Stimulated activated naive CD8-positive, alpha-beta T cell treated with anti-CD3 and anti-CD28 coated beads, Interleukin-15, amount 100 ng/mL, for 72 hours (primary cell): ENCODE results near the gene MYO5A.
"Not testable (repeated sequence)": the region's sequence is repeated elsewhere in the genome, so short reads cannot be mapped to it uniquely, and the experiment has no call there.

Experiments
- ATAC-seq: fragments of 150-1000 bp; cut with Tn5 transposase; 2 replicates; pipeline ENCODE4 v1.10.0; 2021; ENCODE audit warnings: mild to moderate bottlenecking, moderate library complexity
- DNase-seq, 2 donors: peaks; one replicate each; pipeline ENCODE4 v3.0.0; 2021 to 2022
- H3K27ac Mint-ChIP-seq, 2 donors: one replicate each; pipeline ENCODE4 v1.8.0; 2022; ENCODE audit warnings: mild to moderate bottlenecking in 2 of 2, mixed read lengths in 2 of 2, moderate library complexity in 2 of 2
- H3K27me3 Mint-ChIP-seq: one replicate; pipeline ENCODE4 v1.8.0; 2022; ENCODE audit warnings: mixed read lengths
- H3K4me1 Mint-ChIP-seq: one replicate; pipeline ENCODE4 v1.8.0; 2022; ENCODE audit warnings: mild to moderate bottlenecking, mixed read lengths
- H3K4me3 Mint-ChIP-seq, 2 donors: one replicate each; pipeline ENCODE4 v1.8.0; 2022; ENCODE audit warnings: mild to moderate bottlenecking in 2 of 2, mixed read lengths in 2 of 2, moderate library complexity in 1 of 2
- H3K9me3 Mint-ChIP-seq, 2 donors: one replicate each; pipeline ENCODE4 v1.8.0; 2022; ENCODE audit warnings: mixed read lengths in 2 of 2

Gene MYO5A

GRCh38 chr15:52464040-52464439 lies 64.6 kb downstream of the MYO5A start:
- Mint-ChIP-seq H3K27me3 (no peaks in the 10 kb centered on the region), H3K4me3 (no peak overlapping the region), H3K27ac (peak overlapping the region; percentile 39 to 90), H3K9me3 (no peaks in the 10 kb centered on the region), H3K4me1 (peaks cover 37% of the 10 kb centered on the region)
- DNase-seq, result no peak
- peak; percentile 1 for ATAC-seq

- ATAC-seq (no peak), DNase-seq (no peak)
- Mint-ChIP-seq H3K27ac (no peak overlapping the region), H3K9me3 (no peaks in the 10 kb centered on the region), H3K4me3 (no peak overlapping the region), H3K4me1 (peaks cover 37% of the 10 kb centered on the region), H3K27me3 (no peaks in the 10 kb centered on the region)
Measured at GRCh38 chr15:52463638-52464037, 65.0 kb downstream of the MYO5A start.

GRCh38 chr15:52462806-52463360 lies 65.8 kb downstream of the MYO5A start:
- ATAC-seq (no peak), DNase-seq (no peak)
- Mint-ChIP-seq H3K4me3 (no peak overlapping the region), H3K27ac (no peak overlapping the region), H3K9me3 (no peaks in the 10 kb centered on the region), H3K4me1 (peaks cover 37% of the 10 kb centered on the region), H3K27me3 (no peaks in the 10 kb centered on the region)

- not testable (repeated sequence) for H3K27ac Mint-ChIP-seq, DNase-seq, H3K27me3 Mint-ChIP-seq, ATAC-seq, H3K4me3 Mint-ChIP-seq
- Mint-ChIP-seq H3K9me3 (peaks cover 12% of the 10 kb centered on the region in 2 donors), H3K4me1 (peaks cover 14% of the 10 kb centered on the region)
Measured at GRCh38 chr15:52459701-52460100, 69.0 kb downstream of the MYO5A start.

GRCh38 chr15:52459265-52459664 lies 69.4 kb downstream of the MYO5A start:
- not testable (repeated sequence) for H3K27me3 Mint-ChIP-seq, H3K4me3 Mint-ChIP-seq, H3K27ac Mint-ChIP-seq, DNase-seq, H3K4me1 Mint-ChIP-seq, ATAC-seq
- peaks cover 16% of the 10 kb centered on the region in 2 donors for H3K9me3 Mint-ChIP-seq

- Mint-ChIP-seq H3K4me3 (no peak overlapping the region), H3K27me3 (no peaks in the 10 kb centered on the region), H3K4me1 (no peaks in the 10 kb centered on the region), H3K9me3 (no peaks in the 10 kb centered on the region), H3K27ac (no peak overlapping the region)
- DNase-seq (no peak), ATAC-seq (no peak)
Measured at GRCh38 chr15:52448011-52448890, 80.4 kb downstream of the MYO5A start.

GRCh38 chr15:52445954-52446353 lies 82.7 kb downstream of the MYO5A start:
- DNase-seq (no peak), ATAC-seq (no peak)
- no peak overlapping the region for H3K4me3 Mint-ChIP-seq
- H3K27ac Mint-ChIP-seq, result no peak overlapping the region
- no peaks in the 10 kb centered on the region for H3K27me3 Mint-ChIP-seq
- H3K9me3 Mint-ChIP-seq, result no peaks in the 10 kb centered on the region
- H3K4me1 Mint-ChIP-seq, result peaks cover 6% of the 10 kb centered on the region

GRCh38 chr15:52445553-52445952 lies 83.1 kb downstream of the MYO5A start:
- DNase-seq (no peak), ATAC-seq (no peak)
- Mint-ChIP-seq H3K27ac (no peak overlapping the region), H3K9me3 (no peaks in the 10 kb centered on the region), H3K4me1 (peaks cover 10% of the 10 kb centered on the region), H3K27me3 (no peaks in the 10 kb centered on the region), H3K4me3 (no peak overlapping the region)

- ATAC-seq, H3K27ac Mint-ChIP-seq, H3K4me3 Mint-ChIP-seq: not testable (repeated sequence)
Measured at GRCh38 chr15:52443205-52443604, 85.5 kb downstream of the MYO5A start.

GRCh38 chr15:52441841-52442240 lies 86.8 kb downstream of the MYO5A start:
- no peak for ATAC-seq
- Mint-ChIP-seq H3K9me3 (no peaks in the 10 kb centered on the region), H3K27ac (no peak overlapping the region), H3K4me1 (peaks cover 33% of the 10 kb centered on the region), H3K27me3 (no peaks in the 10 kb centered on the region), H3K4me3 (no peak overlapping the region)
- no peak for DNase-seq

More at GRCh38 chr15:52443205-52443604, 85.5 kb downstream of the MYO5A start:
- not testable (repeated sequence) for H3K27me3 Mint-ChIP-seq, H3K9me3 Mint-ChIP-seq, DNase-seq
- peaks cover 27% of the 10 kb centered on the region for H3K4me1 Mint-ChIP-seq

GRCh38 chr15:52440946-52441345 lies 87.7 kb downstream of the MYO5A start:
- H3K27me3 Mint-ChIP-seq, result no peaks in the 10 kb centered on the region
- H3K27ac Mint-ChIP-seq, result no peak overlapping the region
- DNase-seq (no peak), ATAC-seq (no peak)
- H3K9me3 Mint-ChIP-seq, result no peaks in the 10 kb centered on the region
- no peak overlapping the region for H3K4me3 Mint-ChIP-seq
- peaks cover 33% of the 10 kb centered on the region for H3K4me1 Mint-ChIP-seq

- H3K27ac Mint-ChIP-seq, result peak overlapping the region in 1 of 2 donors; percentile 29
- DNase-seq, result peak in 1 of 2 donors; percentile 29
- peaks cover 33% of the 10 kb centered on the region for H3K4me1 Mint-ChIP-seq
- no peaks in the 10 kb centered on the region for H3K27me3 Mint-ChIP-seq
- no peak overlapping the region for H3K4me3 Mint-ChIP-seq
- ATAC-seq, result peak; percentile 80
- no peaks in the 10 kb centered on the region for H3K9me3 Mint-ChIP-seq
Measured at GRCh38 chr15:52440414-52440813, 88.3 kb downstream of the MYO5A start.

- Mint-ChIP-seq H3K4me3 (no peak overlapping the region), H3K27ac (no peak overlapping the region), H3K4me1 (peaks cover 33% of the 10 kb centered on the region), H3K9me3 (no peaks in the 10 kb centered on the region), H3K27me3 (no peaks in the 10 kb centered on the region)
- ATAC-seq (no peak), DNase-seq (no peak)
Measured at GRCh38 chr15:52439470-52439869, 89.2 kb downstream of the MYO5A start.

- not testable (repeated sequence) for H3K9me3 Mint-ChIP-seq, H3K4me3 Mint-ChIP-seq, H3K27ac Mint-ChIP-seq, ATAC-seq, DNase-seq, H3K27me3 Mint-ChIP-seq
- peaks cover 33% of the 10 kb centered on the region for H3K4me1 Mint-ChIP-seq
Measured at GRCh38 chr15:52439042-52439441, 89.6 kb downstream of the MYO5A start.

- Mint-ChIP-seq H3K4me1 (peaks cover 33% of the 10 kb centered on the region), H3K4me3 (no peak overlapping the region), H3K27me3 (no peaks in the 10 kb centered on the region), H3K9me3 (no peaks in the 10 kb centered on the region), H3K27ac (no peak overlapping the region)
- DNase-seq (no peak), ATAC-seq (no peak)
Measured at GRCh38 chr15:52438047-52438446, 90.6 kb downstream of the MYO5A start.

GRCh38 chr15:52437646-52438045 lies 91.0 kb downstream of the MYO5A start:
- Mint-ChIP-seq H3K27me3 (no peaks in the 10 kb centered on the region), H3K9me3 (no peaks in the 10 kb centered on the region), H3K4me1 (peaks cover 33% of the 10 kb centered on the region), H3K4me3 (no peak overlapping the region), H3K27ac (peak overlapping the region in 1 of 2 donors; percentile 23)
- ATAC-seq, result no peak
- DNase-seq, result no peak
